H9 (cell line): Measurements from ENCODE around the gene ATE1. TPM values are rescaled to one million over a fixed set of nuclear protein-coding genes. Genes with fewer than 3 reads are reported as not detected.
A peak's percentile ranks its signal among the peaks of the same experiment; 100 is the strongest.

Experiments
- DNase-seq: peaks from one replicate; pipeline ENCODE4 v3.0.0-alpha.2; 2017
- H2AFZ ChIP-seq: one replicate; pipeline ENCODE4 v1.6.1; 2013; ENCODE audit warnings: mild to moderate bottlenecking, low read length, control low read depth, moderate library complexity
- H2AK5ac ChIP-seq: 2 replicates; pipeline ENCODE4 v1.6.1; 2013; ENCODE audit warnings: low read length, control low read depth, mixed read lengths; ENCODE audit not compliant: insufficient read length
- H2BK120ac ChIP-seq: one replicate; pipeline ENCODE4 v1.6.1; 2013; ENCODE audit warnings: low read depth, mild to moderate bottlenecking, low read length, control low read depth, inconsistent platforms; ENCODE audit not compliant: poor library complexity, severe bottlenecking
- H2BK12ac ChIP-seq: 2 replicates; pipeline ENCODE4 v1.6.1; 2013; ENCODE audit warnings: low read length, control low read depth, mixed read lengths, low read depth; ENCODE audit not compliant: insufficient read length
- H2BK15ac ChIP-seq: 2 replicates; pipeline ENCODE4 v1.6.1; 2013; ENCODE audit warnings: low read depth, low read length, control low read depth
- H2BK20ac ChIP-seq: one replicate; pipeline ENCODE4 v1.6.1; 2013; ENCODE audit warnings: low read depth, mild to moderate bottlenecking, low read length, control low read depth, inconsistent platforms; ENCODE audit not compliant: poor library complexity, severe bottlenecking
- H2BK5ac ChIP-seq: 2 replicates; pipeline ENCODE4 v1.6.1; 2013; ENCODE audit warnings: low read length, control low read depth, mixed read lengths; ENCODE audit not compliant: insufficient read length
- H3K14ac ChIP-seq: 2 replicates; pipeline ENCODE4 v1.6.1; 2013; ENCODE audit warnings: low read length, control low read depth; ENCODE audit not compliant: insufficient read depth
- H3K18ac ChIP-seq: 2 replicates; pipeline ENCODE4 v1.6.1; 2013; ENCODE audit warnings: low read depth, mild to moderate bottlenecking, mixed read lengths, low read length, control low read depth; ENCODE audit not compliant: insufficient read length
- H3K23ac ChIP-seq: 2 replicates; pipeline ENCODE4 v1.6.1; 2013; ENCODE audit warnings: low read length, control low read depth, mixed read lengths, low read depth; ENCODE audit not compliant: insufficient read length
- H3K23me2 ChIP-seq: 2 replicates; pipeline ENCODE4 v1.6.1; 2013; ENCODE audit warnings: low read depth, mild to moderate bottlenecking, mixed read lengths, low read length, control low read depth; ENCODE audit not compliant: insufficient read length, poor library complexity, severe bottlenecking
- H3K27ac ChIP-seq: 2 replicates; pipeline ENCODE4 v1.5.1; 2013; ENCODE audit warnings: low read length, control low read depth, mixed read lengths, low read depth; ENCODE audit not compliant: insufficient read length
- H3K27me3 ChIP-seq: 2 replicates; pipeline ENCODE4 v1.6.1; 2013; ENCODE audit warnings: low read length, control low read depth, inconsistent platforms; ENCODE audit not compliant: insufficient read depth
- H3K4ac ChIP-seq: 2 replicates; pipeline ENCODE4 v1.6.1; 2013; ENCODE audit warnings: low read depth, mild to moderate bottlenecking, control low read depth, inconsistent platforms, low read length, moderate library complexity
- H3K4me1 ChIP-seq: 2 replicates; pipeline ENCODE4 v1.6.1; 2013; ENCODE audit warnings: low read length, control low read depth, inconsistent platforms; ENCODE audit not compliant: insufficient read depth
- H3K4me2 ChIP-seq: 2 replicates; pipeline ENCODE4 v1.6.1; 2013; ENCODE audit warnings: low read length, control low read depth, mixed read lengths; ENCODE audit not compliant: insufficient read length, insufficient read depth
- H3K56ac ChIP-seq: 2 replicates; pipeline ENCODE4 v1.6.1; 2013; ENCODE audit warnings: low read depth, mild to moderate bottlenecking, mixed read lengths, low read length, control low read depth; ENCODE audit not compliant: insufficient read length
- H3K79me1 ChIP-seq: 2 replicates; pipeline ENCODE4 v1.6.1; 2013; ENCODE audit warnings: low read depth, mild to moderate bottlenecking, moderate library complexity, low read length, control low read depth, inconsistent platforms; ENCODE audit not compliant: insufficient read depth, poor library complexity, severe bottlenecking
- H3K79me2 ChIP-seq: 2 replicates; pipeline ENCODE4 v1.6.1; 2013; ENCODE audit warnings: low read length, control low read depth, inconsistent platforms; ENCODE audit not compliant: insufficient read depth
- H3K9ac ChIP-seq: 2 replicates; pipeline ENCODE4 v1.6.1; 2013; ENCODE audit warnings: low read length, control low read depth, mixed read lengths; ENCODE audit not compliant: insufficient read length; ENCODE audit errors: extremely low read depth
- H3K9me3 ChIP-seq: one replicate; pipeline ENCODE4 v1.6.1; 2013; ENCODE audit warnings: low read depth, low read length, inconsistent platforms; ENCODE audit not compliant: control insufficient read depth
- H3T11ph ChIP-seq: one replicate; pipeline ENCODE4 v1.6.1; 2013; ENCODE audit warnings: mild to moderate bottlenecking, low read length, control low read depth, inconsistent platforms
- H4K20me1 ChIP-seq: one replicate; pipeline ENCODE4 v1.6.1; 2013; ENCODE audit not compliant: control insufficient read depth, insufficient read length, insufficient read depth
- H4K5ac ChIP-seq: 2 replicates; pipeline ENCODE4 v1.6.1; 2013; ENCODE audit warnings: low read depth, mild to moderate bottlenecking, mixed read lengths, low read length, control low read depth; ENCODE audit not compliant: insufficient read length
- H4K8ac ChIP-seq: replicated peaks from 2 replicates; pipeline ENCODE4 v1.6.1; 2013; ENCODE audit warnings: low read length, control low read depth, mixed read lengths, low read depth; ENCODE audit not compliant: insufficient read length
- H4K91ac ChIP-seq: 2 replicates; pipeline ENCODE4 v1.6.1; 2013; ENCODE audit warnings: low read depth, mild to moderate bottlenecking, moderate library complexity, mixed read lengths, low read length, control low read depth; ENCODE audit not compliant: insufficient read length
- H3K27ac Mint-ChIP-seq, 3 experiments: 2 replicates in 2 of 3; 3 replicates in 1 of 3; pipeline ENCODE4 v1.8.0; 2020 to 2021; ENCODE audit warnings: mixed read lengths in 3 of 3, mild to moderate bottlenecking in 1 of 3, moderate library complexity in 1 of 3
- H3K27me3 Mint-ChIP-seq: 2 replicates; pipeline ENCODE4 v1.8.0; 2021; ENCODE audit warnings: low read depth, mild to moderate bottlenecking, moderate library complexity, mixed read lengths
- H3K36me3 Mint-ChIP-seq, 3 experiments: 2 replicates in 2 of 3; 3 replicates in 1 of 3; pipeline ENCODE4 v1.8.0; 2020 to 2021; ENCODE audit warnings: low read depth in 3 of 3, mixed read lengths in 3 of 3; ENCODE audit not compliant: insufficient read depth in 1 of 3
- H3K4me1 Mint-ChIP-seq, 2 experiments: 2 replicates each; pipeline ENCODE4 v1.8.0; 2020; ENCODE audit warnings: mixed read lengths in 2 of 2
- H3K4me3 Mint-ChIP-seq, 2 experiments: 2 replicates in 1 of 2; 3 replicates in 1 of 2; pipeline ENCODE4 v1.8.0; 2020 to 2021; ENCODE audit warnings: mild to moderate bottlenecking in 2 of 2, mixed read lengths in 2 of 2, moderate library complexity in 1 of 2
- H3K9me3 Mint-ChIP-seq, 2 experiments: 2 replicates in 1 of 2; 3 replicates in 1 of 2; pipeline ENCODE4 v1.8.0; 2020; ENCODE audit warnings: mild to moderate bottlenecking in 2 of 2, mixed read lengths in 2 of 2, moderate library complexity in 1 of 2
- WGBS: extraction: QIAGEN DNeasy Blood & Tissue Kit; methylation state at CpG from one replicate; pipeline ENCODE4 v1.1.7; 2013; ENCODE audit warnings: missing lambda C conversion rate, low lambda C conversion rate, mixed read lengths; ENCODE audit not compliant: insufficient read length; ENCODE audit errors: extremely low coverage; 5-methylcytosine and 5-hydroxymethylcytosine counted together
- total RNA-seq: library from RNA; stranded (reverse); gene quantifications from 2 replicates; pipeline ENCODE4 v1.2.1, GENCODE V29; 2021
- TF ChIP-seq, protein P1 (sequence below): fragments of 200-600 bp; sonication (generic); conservative IDR thresholded peaks from 3 replicates; pipeline ENCODE4 v1.8.0; 2021; ENCODE audit warnings: antibody characterized with exemption, mild to moderate bottlenecking

ATE1 gene
- total RNA-seq, 1 experiment from 2014 or later = 29.0 TPM

DNA sequence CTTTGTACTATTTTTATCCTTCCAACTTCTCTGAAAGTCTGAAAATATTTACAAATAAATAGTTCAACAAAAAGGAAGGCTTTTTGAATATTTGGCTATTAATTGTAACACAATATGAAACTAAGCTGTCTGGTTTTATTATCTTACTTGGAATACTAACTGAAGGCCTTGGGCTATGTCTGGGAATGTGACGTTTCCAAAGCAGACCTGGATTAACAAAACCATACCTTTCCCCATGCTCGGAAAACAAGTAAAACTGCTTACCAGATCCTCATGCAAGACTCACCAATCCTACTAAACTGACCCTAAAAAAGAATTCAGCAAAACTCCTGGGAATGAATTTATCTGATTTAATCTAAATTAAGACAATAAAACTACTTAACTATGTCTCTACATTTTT is 116.4 kb downstream of the ATE1 start:
- no peaks in the 10 kb centered on the region for H3K9me3 Mint-ChIP-seq
- no peak overlapping the region for H3T11ph ChIP-seq
- no peaks in the 10 kb centered on the region for H3K27me3 ChIP-seq
- H2BK5ac ChIP-seq = no peak overlapping the region
- H3K36me3 Mint-ChIP-seq = no peaks in the 10 kb centered on the region; a peak in 1 of 7 replicates
- no peaks in the 10 kb centered on the region for H4K20me1 ChIP-seq
- H3K23ac ChIP-seq = no peak overlapping the region
- H3K79me2 ChIP-seq = no peaks in the 10 kb centered on the region
- H2BK12ac ChIP-seq = no peak overlapping the region
- H3K9me3 ChIP-seq = no peaks in the 10 kb centered on the region
- no peak overlapping the region for H2BK120ac ChIP-seq
- WGBS = no CpG with 5 or more reads among the region's 2 CpGs
- no peak overlapping the region for H3K9ac ChIP-seq
- H4K5ac ChIP-seq = no peak overlapping the region
- H3K14ac ChIP-seq = no peak overlapping the region
- no peak overlapping the region for H2BK15ac ChIP-seq
- H3K27me3 Mint-ChIP-seq = no peaks in the 10 kb centered on the region
- no peak overlapping the region for H3K4me3 Mint-ChIP-seq
- TF ChIP-seq, protein P1, sequence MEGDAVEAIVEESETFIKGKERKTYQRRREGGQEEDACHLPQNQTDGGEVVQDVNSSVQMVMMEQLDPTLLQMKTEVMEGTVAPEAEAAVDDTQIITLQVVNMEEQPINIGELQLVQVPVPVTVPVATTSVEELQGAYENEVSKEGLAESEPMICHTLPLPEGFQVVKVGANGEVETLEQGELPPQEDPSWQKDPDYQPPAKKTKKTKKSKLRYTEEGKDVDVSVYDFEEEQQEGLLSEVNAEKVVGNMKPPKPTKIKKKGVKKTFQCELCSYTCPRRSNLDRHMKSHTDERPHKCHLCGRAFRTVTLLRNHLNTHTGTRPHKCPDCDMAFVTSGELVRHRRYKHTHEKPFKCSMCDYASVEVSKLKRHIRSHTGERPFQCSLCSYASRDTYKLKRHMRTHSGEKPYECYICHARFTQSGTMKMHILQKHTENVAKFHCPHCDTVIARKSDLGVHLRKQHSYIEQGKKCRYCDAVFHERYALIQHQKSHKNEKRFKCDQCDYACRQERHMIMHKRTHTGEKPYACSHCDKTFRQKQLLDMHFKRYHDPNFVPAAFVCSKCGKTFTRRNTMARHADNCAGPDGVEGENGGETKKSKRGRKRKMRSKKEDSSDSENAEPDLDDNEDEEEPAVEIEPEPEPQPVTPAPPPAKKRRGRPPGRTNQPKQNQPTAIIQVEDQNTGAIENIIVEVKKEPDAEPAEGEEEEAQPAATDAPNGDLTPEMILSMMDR = no peak
- no peak overlapping the region for H2AFZ ChIP-seq
- H3K79me1 ChIP-seq = no peaks in the 10 kb centered on the region
- H2AK5ac ChIP-seq = no peak overlapping the region
- no peak for DNase-seq
- no peak overlapping the region for H3K18ac ChIP-seq
- H4K91ac ChIP-seq = no peak overlapping the region
- H4K8ac ChIP-seq = no peak overlapping the region
- H3K4me1 ChIP-seq = no peaks in the 10 kb centered on the region
- no peak overlapping the region for H3K27ac ChIP-seq
- H3K4me2 ChIP-seq = no peak overlapping the region
- H3K23me2 ChIP-seq = no peaks in the 10 kb centered on the region
- no peaks in the 10 kb centered on the region for H3K4me1 Mint-ChIP-seq
- 0 out of 7 replicates have a peak overlapping the region, but pooled peaks of 1 of the 3 experiments have one; percentile 10 for H3K27ac Mint-ChIP-seq
- no peak overlapping the region for H2BK20ac ChIP-seq
- no peak overlapping the region for H3K56ac ChIP-seq
- H3K4ac ChIP-seq = no peak overlapping the region
